ENCODE data around the gene COL5A1.

DNA sequence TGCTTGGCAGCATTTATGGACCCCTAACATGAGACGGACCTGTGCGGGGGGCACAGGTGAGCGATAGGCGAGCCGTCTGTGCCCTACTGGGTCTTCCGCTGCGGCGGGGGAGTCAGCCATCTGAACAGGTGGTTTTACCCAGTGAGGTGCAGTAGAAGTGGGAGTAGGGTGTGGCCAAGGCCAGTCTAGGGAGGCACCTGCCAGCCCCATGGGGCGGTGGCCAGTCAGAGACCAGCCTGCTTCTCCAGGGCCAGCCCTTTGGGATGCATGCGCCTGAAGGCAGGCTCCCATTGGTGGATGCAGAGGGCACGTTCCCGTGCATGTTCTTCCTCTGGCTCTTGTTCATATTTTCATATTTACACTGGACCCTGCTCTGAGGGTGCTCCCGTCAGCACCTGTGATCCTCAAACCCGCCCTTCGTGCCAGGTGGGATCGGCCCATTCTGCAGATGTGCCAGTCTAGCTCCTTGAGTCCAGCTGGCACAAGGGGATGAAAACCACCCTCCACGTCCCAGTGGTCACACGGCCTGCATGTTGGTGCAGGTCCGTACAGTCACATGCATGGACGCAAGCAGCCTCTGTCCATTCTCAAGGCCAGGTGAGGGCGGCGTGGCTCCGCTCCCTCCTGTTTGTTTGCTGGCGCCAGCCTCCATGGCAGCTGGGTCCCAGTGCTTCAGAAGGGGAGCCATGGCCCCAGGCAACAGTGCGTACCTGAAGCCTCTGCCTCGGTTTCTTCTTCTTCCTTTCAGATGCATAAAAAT is 9.0 kb downstream of the COL5A1 start:
- TF ChIP-seq, protein P1, sequence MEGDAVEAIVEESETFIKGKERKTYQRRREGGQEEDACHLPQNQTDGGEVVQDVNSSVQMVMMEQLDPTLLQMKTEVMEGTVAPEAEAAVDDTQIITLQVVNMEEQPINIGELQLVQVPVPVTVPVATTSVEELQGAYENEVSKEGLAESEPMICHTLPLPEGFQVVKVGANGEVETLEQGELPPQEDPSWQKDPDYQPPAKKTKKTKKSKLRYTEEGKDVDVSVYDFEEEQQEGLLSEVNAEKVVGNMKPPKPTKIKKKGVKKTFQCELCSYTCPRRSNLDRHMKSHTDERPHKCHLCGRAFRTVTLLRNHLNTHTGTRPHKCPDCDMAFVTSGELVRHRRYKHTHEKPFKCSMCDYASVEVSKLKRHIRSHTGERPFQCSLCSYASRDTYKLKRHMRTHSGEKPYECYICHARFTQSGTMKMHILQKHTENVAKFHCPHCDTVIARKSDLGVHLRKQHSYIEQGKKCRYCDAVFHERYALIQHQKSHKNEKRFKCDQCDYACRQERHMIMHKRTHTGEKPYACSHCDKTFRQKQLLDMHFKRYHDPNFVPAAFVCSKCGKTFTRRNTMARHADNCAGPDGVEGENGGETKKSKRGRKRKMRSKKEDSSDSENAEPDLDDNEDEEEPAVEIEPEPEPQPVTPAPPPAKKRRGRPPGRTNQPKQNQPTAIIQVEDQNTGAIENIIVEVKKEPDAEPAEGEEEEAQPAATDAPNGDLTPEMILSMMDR (conservative IDR thresholded peaks at IDR 0.05), result no peak
- TF ChIP-seq ZFX (IDR thresholded peaks at IDR 0.05), result no peak

Data from C4-2B (cell line).